HG02884 (cell line): Measurements from ENCODE around the gene SLC66A2.
"Not testable (repeated sequence)": the region's sequence is repeated elsewhere in the genome, so short reads cannot be mapped to it uniquely, and the experiment has no call there.

Source experiments
- ATAC-seq: cut with Tn5 transposase; IDR thresholded peaks from one replicate; pipeline ENCODE4 v1.9.1; 2021; ENCODE audit warnings: mild to moderate bottlenecking, moderate library complexity; ENCODE audit not compliant: unreplicated experiment

SLC66A2 gene

GRCh38 chr18:79869591-79870300 is 81.7 kb downstream of the SLC66A2 start:
- ATAC-seq, result no peak

DNA sequence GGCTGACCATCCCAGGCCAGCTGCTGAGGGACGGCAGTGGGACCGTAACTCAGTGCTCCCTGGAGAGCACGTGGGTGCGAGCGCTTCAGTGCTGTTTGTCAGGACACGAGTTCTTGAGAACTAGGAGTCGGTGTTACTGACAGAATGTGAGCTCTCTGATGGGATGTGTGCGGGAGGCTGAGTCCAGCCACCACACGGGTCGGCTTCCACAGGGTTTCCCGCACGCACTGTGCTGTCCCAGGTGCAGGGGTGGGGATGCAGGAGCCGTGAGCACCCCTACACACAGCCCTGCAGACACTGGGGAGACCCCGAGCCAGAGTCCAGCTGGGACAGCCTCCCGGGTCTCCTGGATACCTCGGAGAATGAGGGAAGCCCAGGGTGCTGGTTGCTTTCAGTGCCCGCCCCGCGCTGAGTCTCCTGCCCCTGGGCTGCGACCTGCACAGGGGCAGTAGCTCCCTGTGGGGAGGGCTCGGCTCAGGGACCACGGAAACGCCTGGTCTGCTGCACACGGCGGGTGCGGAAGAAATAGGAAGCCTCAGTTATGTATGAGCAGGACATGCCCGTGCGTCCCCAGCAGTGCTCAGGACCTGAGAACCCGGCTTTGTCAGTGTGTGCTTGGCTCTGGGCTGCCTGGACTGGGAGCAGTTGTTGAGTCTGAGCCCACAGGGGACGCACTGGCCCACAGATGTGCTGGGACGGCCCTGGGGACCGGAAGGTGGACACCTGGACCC is 82.5 kb downstream of the SLC66A2 start:
- no peak for ATAC-seq

DNA sequence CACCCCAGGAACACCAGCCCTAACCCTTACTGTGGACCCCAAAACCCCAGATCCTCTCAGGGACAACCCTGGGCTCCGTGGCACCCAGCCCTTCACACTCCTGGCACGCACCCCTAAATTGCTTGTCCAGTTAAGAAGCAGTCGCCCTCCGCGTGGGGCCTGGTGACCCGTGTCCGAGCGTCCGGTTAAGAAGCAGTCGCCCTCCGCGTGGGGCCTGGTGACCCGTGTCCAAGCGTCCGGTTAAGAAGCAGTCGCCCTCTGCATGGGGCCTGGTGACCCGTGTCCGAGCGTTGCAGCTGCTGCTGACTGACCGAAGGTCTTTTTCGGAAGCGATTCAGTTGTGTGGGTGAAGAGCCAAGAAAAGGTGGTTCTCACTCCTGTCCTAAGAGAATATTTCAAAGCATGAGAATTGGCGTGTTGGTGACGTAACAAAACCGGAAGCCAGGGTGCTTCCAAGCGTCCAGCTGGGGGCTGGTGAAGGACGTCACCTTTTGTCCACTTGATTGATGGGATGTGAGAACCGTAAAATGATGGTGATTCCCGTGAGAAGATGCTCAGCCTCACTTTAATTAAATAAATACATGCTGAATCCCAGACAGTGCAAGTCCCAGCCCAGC is 83.2 kb downstream of the SLC66A2 start:
- ATAC-seq, result no peak

GRCh38 chr18:79867666-79868065 is 83.8 kb downstream of the SLC66A2 start:
- no peak for ATAC-seq

DNA sequence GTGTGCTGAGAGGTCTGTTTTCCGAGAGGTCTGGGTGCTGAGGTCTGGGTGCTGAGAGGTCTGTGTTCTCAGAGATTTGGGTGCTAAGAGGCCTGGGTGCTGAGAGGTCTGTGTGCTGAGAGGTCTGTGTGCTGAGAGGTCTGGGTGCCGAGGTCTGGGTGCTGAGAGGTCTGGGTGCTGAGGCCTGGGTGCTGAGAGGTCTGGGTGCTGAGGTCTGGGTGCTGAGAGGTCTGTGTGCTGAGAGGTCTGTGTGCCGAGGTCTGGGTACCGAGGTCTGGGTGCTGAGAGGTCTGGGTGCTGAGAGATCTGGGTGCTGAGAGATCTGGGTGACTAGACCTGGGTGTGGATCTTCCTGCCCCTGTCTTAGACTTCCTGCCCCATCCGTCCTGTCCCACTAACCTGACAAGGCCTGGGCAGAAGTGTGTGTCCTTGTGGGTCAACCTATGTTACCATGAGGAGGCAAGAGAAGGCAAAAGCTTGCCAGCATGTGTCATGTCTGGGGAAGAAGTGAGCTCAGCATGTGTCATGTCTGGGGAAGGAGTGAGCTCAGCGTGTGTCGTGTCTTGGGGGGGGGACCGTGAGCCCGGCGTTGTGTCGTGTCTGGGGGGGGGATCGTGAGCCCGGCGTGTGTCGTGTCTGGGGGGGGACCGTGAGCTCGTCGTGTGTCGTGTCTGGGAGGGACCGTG is 84.4 kb downstream of the SLC66A2 start:
- no peak for ATAC-seq

DNA sequence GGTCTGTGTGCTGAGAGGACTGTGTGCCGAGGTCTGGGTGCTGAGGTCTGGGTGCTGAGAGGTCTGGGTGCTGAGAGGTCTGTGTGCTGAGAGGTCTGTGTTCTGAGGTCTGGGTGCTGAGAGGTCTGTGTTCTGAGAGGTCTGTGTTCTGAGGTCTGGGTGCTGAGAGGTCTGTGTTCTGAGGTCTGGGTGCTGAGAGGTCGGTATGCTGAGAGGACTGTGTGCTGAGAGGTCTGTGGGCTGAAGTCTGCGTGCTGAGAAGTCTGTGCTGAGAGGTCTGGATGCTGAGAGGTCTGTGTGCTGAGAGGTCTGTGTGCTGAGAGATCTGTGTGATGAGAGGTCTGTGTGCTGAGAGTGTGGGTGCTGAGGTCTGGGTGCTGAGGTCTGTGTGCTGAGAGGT is 85.5 kb downstream of the SLC66A2 start:
- not testable (repeated sequence) for ATAC-seq

- not testable (repeated sequence) for ATAC-seq
Observed at GRCh38 chr18:79864955-79865354, 86.5 kb downstream of the SLC66A2 start.

DNA sequence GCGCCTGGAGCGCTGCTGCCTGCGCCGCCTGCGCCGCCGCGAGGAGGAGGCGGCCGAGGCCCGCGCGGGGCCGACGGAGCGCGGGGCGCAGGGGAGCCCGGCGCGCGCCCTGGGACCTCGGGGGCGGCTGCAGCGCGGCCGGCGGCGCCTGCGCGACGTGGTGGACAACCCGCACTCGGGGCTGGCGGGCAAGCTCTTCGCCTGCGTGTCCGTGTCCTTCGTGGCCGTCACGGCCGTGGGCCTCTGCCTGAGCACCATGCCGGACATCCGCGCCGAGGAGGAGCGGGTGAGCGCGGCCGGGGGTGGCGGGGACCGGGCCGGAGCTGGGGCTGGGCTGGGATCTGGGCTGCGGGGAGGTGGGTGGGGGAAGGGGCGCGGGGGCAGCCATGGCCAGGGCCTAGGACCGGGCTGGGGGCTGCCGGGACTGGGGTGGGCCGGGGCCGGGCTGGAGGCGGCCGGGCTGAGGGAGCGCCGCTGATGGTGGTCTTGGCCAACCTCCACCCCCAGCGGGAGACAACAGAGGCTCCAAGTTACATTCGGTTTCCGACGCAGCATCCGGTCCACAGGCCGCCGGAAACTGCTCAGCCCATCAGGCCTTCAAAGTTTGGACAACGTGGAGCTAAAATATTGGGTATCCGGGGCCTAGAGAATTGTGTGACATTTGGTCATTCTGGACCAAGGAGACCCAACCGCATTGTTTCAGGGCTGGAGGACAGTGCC is 87.3 kb downstream of the SLC66A2 start:
- no peak for ATAC-seq

GRCh38 chr18:79863161-79864005 is 88.1 kb downstream of the SLC66A2 start:
- ATAC-seq, result no peak

DNA sequence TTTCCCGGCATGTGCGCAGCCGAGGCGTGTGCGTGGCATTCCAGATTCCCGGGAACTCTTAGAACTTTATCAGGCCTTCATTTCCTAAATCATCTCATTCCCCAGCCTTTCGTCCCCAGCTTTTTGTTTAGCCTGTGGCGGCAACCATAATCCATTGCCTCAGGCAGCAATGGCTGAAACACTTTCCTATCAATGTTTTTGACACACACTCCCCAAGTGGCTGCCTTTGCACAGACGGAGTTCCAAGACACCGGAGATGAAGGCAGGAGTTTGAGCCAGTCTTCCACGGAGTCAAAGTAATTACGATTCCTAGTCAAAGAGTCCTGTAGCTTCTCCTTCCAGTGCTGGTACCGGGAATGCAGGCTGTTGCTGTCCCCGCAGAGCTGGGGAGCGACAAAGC is 88.9 kb downstream of the SLC66A2 start:
- ATAC-seq, result no peak

DNA sequence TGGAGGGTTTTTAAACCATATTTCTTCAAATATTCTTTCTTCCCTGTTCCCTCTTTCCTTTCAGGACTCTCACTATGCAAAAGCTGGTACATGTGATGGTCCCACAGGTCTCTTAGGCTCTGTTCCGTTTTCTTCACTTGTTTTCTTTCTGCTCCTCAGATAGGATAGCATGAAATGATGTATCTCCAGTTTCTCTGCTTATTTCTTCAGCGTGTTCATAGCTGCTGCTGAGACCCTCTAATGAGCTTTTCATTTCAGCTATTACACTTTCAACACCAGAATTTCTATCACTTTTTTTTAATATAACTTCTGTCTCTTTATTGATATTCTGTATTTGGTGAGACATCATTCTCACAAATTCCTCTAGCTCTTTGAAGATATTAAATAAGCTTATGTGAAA is 89.8 kb downstream of the SLC66A2 start:
- no peak for ATAC-seq

DNA sequence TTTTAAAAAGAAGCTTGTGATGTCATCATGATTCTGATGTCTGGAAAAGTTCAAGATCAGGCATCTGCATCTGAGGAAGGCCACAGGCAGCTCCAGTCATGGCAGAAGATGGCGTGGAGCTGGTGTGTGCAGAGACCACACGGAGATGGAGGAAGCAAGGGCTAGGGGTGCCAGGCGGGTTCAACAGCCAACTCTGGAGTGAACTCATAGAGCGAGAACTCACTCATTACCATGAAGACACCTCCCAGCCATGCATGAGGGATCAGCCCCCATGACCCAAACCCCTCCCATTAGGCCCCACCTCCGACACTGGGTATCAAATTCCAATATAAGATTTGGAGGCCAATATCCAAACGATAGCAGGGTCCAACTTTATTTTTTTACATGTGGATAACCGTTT is 92.1 kb downstream of the SLC66A2 start:
- ATAC-seq, result no peak

DNA sequence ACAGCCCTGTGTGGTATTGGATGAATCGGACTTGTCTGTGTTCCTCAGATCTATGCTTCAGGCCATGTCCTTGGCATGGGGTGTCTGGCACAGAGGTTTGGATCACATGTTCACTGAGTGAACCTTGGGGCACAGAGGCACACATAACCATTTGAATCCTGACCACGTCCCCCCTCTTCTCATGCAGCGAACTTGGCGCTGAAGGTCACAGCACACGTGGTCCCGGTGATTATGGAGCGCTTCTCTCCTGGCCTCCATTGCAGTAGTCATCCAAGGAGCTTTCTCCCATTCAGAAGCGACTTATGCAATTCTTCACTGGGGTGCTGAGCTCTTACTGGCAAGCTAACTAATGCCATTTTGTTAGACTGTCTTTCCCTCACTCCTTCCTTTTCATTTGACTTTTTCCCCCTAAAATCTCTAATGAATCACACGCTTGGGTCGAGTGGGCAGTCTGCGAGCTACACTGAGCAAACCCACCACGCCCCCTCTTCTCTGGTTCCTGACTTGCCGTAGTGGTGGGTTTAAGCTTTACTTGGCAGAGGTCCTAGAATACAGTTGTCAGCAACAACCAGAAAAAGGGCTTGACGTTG is 94.3 kb downstream of the SLC66A2 start:
- no peak for ATAC-seq

DNA sequence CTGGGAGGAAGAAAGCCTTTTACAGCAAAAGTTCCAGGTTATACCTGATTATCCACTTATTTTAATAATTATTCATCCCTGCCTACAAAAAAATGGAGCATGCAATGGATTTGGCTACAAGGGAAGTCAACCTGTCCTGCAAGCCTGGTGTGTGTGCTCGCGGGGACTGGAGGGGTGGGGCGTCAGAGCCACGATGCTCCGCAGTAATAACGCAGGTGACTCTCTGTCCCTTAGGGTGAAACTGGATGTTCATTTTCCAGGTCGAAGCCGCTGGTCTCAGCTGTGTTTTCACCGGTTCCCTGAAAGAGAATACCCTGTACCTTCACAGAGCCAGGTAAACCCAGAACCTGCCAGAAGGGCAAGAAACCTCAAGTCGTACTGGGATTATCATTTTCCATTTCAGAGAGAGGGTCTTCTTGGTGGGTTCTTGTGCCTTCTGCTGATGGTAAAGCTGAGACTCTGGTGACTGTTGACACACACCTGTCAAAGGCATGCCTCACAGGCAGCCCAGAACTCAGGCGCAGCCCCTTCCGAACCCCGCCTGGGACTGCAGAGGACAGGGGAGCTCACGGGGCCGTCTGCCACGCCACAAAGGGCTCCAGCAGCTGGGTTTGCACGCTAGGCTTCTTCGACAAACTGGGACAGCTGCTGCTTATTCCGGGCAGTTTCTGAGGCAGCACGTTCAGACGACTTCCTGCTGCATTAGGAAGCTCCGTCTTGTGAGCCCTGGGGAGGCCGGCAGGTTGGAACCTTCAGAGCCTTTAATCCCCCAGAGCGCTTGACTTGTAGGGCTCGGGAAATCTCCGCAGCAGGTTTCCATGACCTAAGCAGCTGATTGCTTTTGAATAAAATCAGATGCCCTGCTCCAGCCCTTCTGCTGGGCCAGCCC is 95.1 kb downstream of the SLC66A2 start:
- no peak for ATAC-seq

- peak; percentile 81 for ATAC-seq
Observed at GRCh38 chr18:79855147-79855933, 96.1 kb downstream of the SLC66A2 start.

GRCh38 chr18:79853993-79854364 is 97.5 kb downstream of the SLC66A2 start:
- no peak for ATAC-seq

GRCh38 chr18:79853303-79853992 is 98.0 kb downstream of the SLC66A2 start:
- ATAC-seq, result no peak
